H1 (cell line): ENCODE results near the gene FYB2. TPM values are rescaled to one million over a fixed set of nuclear protein-coding genes. Genes with fewer than 3 reads are reported as not detected.

ENCODE experiments used
- CTCF ChIA-PET: fragments of 300-600 bp; sonication (Branson Sonifier 250); formaldehyde crosslinking; loops from one replicate; lab custom pipeline; 2021; ENCODE audit not compliant: partially characterized antibody; lab: Charles Lee
- POLR2A ChIA-PET: fragments of 300-600 bp; sonication (Branson Sonifier 250); formaldehyde crosslinking; loops from one replicate; lab custom pipeline; 2021; ENCODE audit warnings: inconsistent platforms; ENCODE audit not compliant: partially characterized antibody; lab: Charles Lee
- DNase-seq, 2 experiments: peaks; one replicate each; pipeline versions ENCODE4 v3.0.0 to v3.0.0-alpha.2; 2010 to 2022; ENCODE audit warnings: low spot score in 2 of 2, low read depth in 1 of 2, mixed read lengths in 1 of 2
- FAIRE-seq: peaks from 2 replicates; lab custom pipeline; 2011; peaks lifted over from hg19 to GRCh38; lab: Jason Lieb, UNC
- H2AFZ ChIP-seq: 2 replicates; pipeline ENCODE4 v1.8.1; 2012; ENCODE audit warnings: low read length, inconsistent platforms
- H2AK5ac ChIP-seq: 2 replicates; pipeline ENCODE4 v1.6.1; 2013; ENCODE audit warnings: low read depth, low read length
- H2BK120ac ChIP-seq: replicated peaks from 2 replicates; pipeline ENCODE3; 2013; ENCODE audit warnings: low read depth, low read length, inconsistent platforms
- H2BK12ac ChIP-seq: 2 replicates; pipeline ENCODE4 v1.6.1; 2013; ENCODE audit warnings: low read depth, low read length
- H2BK15ac ChIP-seq: 2 replicates; pipeline ENCODE4 v1.6.1; 2013; ENCODE audit warnings: low read length
- H2BK20ac ChIP-seq: 2 replicates; pipeline ENCODE4 v1.6.1; 2013; ENCODE audit warnings: low read length
- H2BK5ac ChIP-seq: 2 replicates; pipeline ENCODE4 v1.6.1; 2013; ENCODE audit warnings: low read depth, low read length
- H3K14ac ChIP-seq: 2 replicates; pipeline ENCODE4 v1.6.1; 2013; ENCODE audit warnings: inconsistent platforms; ENCODE audit not compliant: insufficient read length
- H3K18ac ChIP-seq: 2 replicates; pipeline ENCODE4 v1.6.1; 2013; ENCODE audit warnings: low read length; ENCODE audit errors: extremely low read depth
- H3K23ac ChIP-seq: 2 replicates; pipeline ENCODE4 v1.6.1; 2013; ENCODE audit warnings: inconsistent platforms; ENCODE audit not compliant: insufficient read length
- H3K23me2 ChIP-seq: 2 replicates; pipeline ENCODE4 v1.6.1; 2013; ENCODE audit warnings: low read depth, low read length
- H3K27ac ChIP-seq: 2 replicates; pipeline ENCODE4 v1.6.1; 2011; ENCODE audit warnings: low read depth, low read length, inconsistent platforms
- H3K27me3 ChIP-seq, 4 experiments: replicated peaks in 1 of 4; 1 replicate in 1 of 4; 2 replicates in 3 of 4; pipeline versions ENCODE4 v1.6.1 to v1.8.1; 2011 to 2013; ENCODE audit warnings: low read length in 3 of 4, mild to moderate bottlenecking in 3 of 4, inconsistent platforms in 2 of 4, mixed read lengths in 2 of 4, moderate library complexity in 1 of 4; ENCODE audit not compliant: control insufficient read depth in 3 of 4, insufficient read depth in 3 of 4; ENCODE audit errors: extremely low read depth in 1 of 4
- H3K36me3 ChIP-seq, 4 experiments: 2 replicates each; pipeline versions ENCODE4 v1.6.1 to v1.8.1; 2011 to 2013; ENCODE audit warnings: mild to moderate bottlenecking in 4 of 4, low read length in 3 of 4, moderate library complexity in 2 of 4, control low read depth in 1 of 4, inconsistent platforms in 1 of 4; ENCODE audit not compliant: insufficient read depth in 4 of 4, control insufficient read depth in 2 of 4
- H3K4ac ChIP-seq: replicated peaks from 2 replicates; pipeline ENCODE3; 2013; ENCODE audit warnings: low read length, low read depth, mixed read lengths, inconsistent platforms; ENCODE audit not compliant: insufficient read length
- H3K4me1 ChIP-seq, 4 experiments: replicated peaks in 1 of 4; 1 replicate in 1 of 4; 2 replicates in 3 of 4; pipeline versions ENCODE4 v1.6.1 to v1.8.1; 2011 to 2013; ENCODE audit warnings: low read length in 3 of 4, inconsistent platforms in 2 of 4, mixed read lengths in 1 of 4; ENCODE audit not compliant: insufficient read depth in 4 of 4, control insufficient read depth in 3 of 4
- H3K4me2 ChIP-seq, 2 experiments: 2 replicates each; pipeline versions ENCODE4 v1.6.1 to v1.8.1; 2011 to 2013; ENCODE audit warnings: low read depth in 2 of 2, low read length in 2 of 2, control low read depth in 1 of 2, inconsistent platforms in 1 of 2, mild to moderate bottlenecking in 1 of 2; ENCODE audit not compliant: insufficient read depth in 1 of 2
- H3K4me3 ChIP-seq, 4 experiments: fragments of 200-600, 300-600 bp in 1 of 4; sonication (generic), shearing (Covaris generic), sonication (Bioruptor Twin) in 1 of 4; 2 replicates each; pipeline versions ENCODE4 v1.5.1 to v1.8.1; 2011 to 2016; ENCODE audit warnings: low read length in 4 of 4, low read depth in 3 of 4, control low read depth in 2 of 4, inconsistent platforms in 2 of 4, mild to moderate bottlenecking in 2 of 4, mixed read lengths in 1 of 4, moderate library complexity in 1 of 4; ENCODE audit not compliant: insufficient read depth in 2 of 4; ENCODE audit errors: extremely low read depth in 1 of 4
- H3K56ac ChIP-seq: replicated peaks from 2 replicates; pipeline ENCODE3; 2013; ENCODE audit warnings: low read depth, mild to moderate bottlenecking, mixed read lengths, low read length, inconsistent platforms; ENCODE audit not compliant: insufficient read length
- H3K79me1 ChIP-seq: 2 replicates; pipeline ENCODE4 v1.6.1; 2013; ENCODE audit warnings: low read depth, low read length, control low read depth
- H3K79me2 ChIP-seq, 2 experiments: 2 replicates each; pipeline versions ENCODE4 v1.6.1 to v1.8.1; 2012 to 2013; ENCODE audit warnings: low read length in 2 of 2, mild to moderate bottlenecking in 2 of 2, inconsistent platforms in 1 of 2; ENCODE audit not compliant: insufficient read depth in 2 of 2, control insufficient read depth in 1 of 2
- H3K9ac ChIP-seq, 4 experiments: replicated peaks in 1 of 4; 1 replicate in 1 of 4; 2 replicates in 3 of 4; pipeline versions ENCODE4 v1.6.1 to v1.8.1; 2011 to 2013; ENCODE audit warnings: low read depth in 3 of 4, low read length in 3 of 4, control low read depth in 2 of 4, mild to moderate bottlenecking in 2 of 4, moderate library complexity in 2 of 4, inconsistent platforms in 1 of 4; ENCODE audit errors: extremely low read depth in 1 of 4
- H3K9me3 ChIP-seq, 2 experiments: 2 replicates each; pipeline versions ENCODE4 v1.6.1 to v1.8.1; 2012 to 2013; ENCODE audit warnings: mild to moderate bottlenecking in 2 of 2, moderate library complexity in 2 of 2, control low read depth in 1 of 2, inconsistent platforms in 1 of 2, low read depth in 1 of 2, low read length in 1 of 2, mixed read lengths in 1 of 2; ENCODE audit not compliant: insufficient read depth in 2 of 2
- H4K20me1 ChIP-seq, 2 experiments: replicated peaks in 1 of 2; 2 replicates each; pipeline versions ENCODE3 to v1.8.1; 2011 to 2013; ENCODE audit warnings: inconsistent platforms in 2 of 2, low read length in 2 of 2, mild to moderate bottlenecking in 1 of 2; ENCODE audit not compliant: insufficient read depth in 2 of 2, control insufficient read depth in 1 of 2
- H4K5ac ChIP-seq: 2 replicates; pipeline ENCODE4 v1.6.1; 2013; ENCODE audit warnings: low read length, low read depth, mixed read lengths, inconsistent platforms; ENCODE audit not compliant: insufficient read length
- H4K8ac ChIP-seq: 2 replicates; pipeline ENCODE4 v1.8.0; 2013; ENCODE audit warnings: mild to moderate bottlenecking, moderate library complexity, low read length, inconsistent platforms; ENCODE audit not compliant: insufficient read depth; ENCODE audit errors: extremely low read depth
- H4K91ac ChIP-seq: replicated peaks from 2 replicates; pipeline ENCODE3; 2013; ENCODE audit warnings: low read length, mixed read lengths, inconsistent platforms; ENCODE audit not compliant: insufficient read length
- EZH2 ChIP-seq: fragments of 200-600 bp; sonication (generic); IDR thresholded peaks from 2 replicates; pipeline ENCODE4 v1.7.1; 2012; ENCODE audit warnings: low read depth, mild to moderate bottlenecking, moderate library complexity, low read length, inconsistent platforms; ENCODE audit not compliant: severe bottlenecking
- NANOG ChIP-seq: IDR thresholded peaks from 2 replicates; pipeline ENCODE4 v1.6.1; 2011; ENCODE audit warnings: low read length, low read depth, mild to moderate bottlenecking, inconsistent platforms; ENCODE audit not compliant: insufficient read depth, poor library complexity, severe bottlenecking
- WGBS, 2 experiments: shearing (Covaris generic) in 1 of 2; methylation state at CpG; one replicate each; pipeline versions ENCODE4 v1.1.6 to v1.1.7; 2013 to 2015; ENCODE audit warnings: low lambda C conversion rate in 2 of 2, mixed read lengths in 2 of 2, inconsistent platforms in 1 of 2, low coverage in 1 of 2, missing lambda C conversion rate in 1 of 2; ENCODE audit not compliant: insufficient replicate concordance in 2 of 2, insufficient coverage in 1 of 2, insufficient read length in 1 of 2; ENCODE audit errors: extremely low coverage in 1 of 2, missing lambda C conversion rate in 1 of 2; 5-methylcytosine and 5-hydroxymethylcytosine counted together
- polyA plus RNA-seq, 7 experiments: library from polyadenylated mRNA; depleted of rRNA in 3 of 7; stranded (reverse) in 5 of 7; unstranded in 2 of 7; fragments of >200 nt in 5 of 7; fragments of 200-250 nt in 2 of 7; gene quantifications; 1 replicate in 5 of 7; 2 replicates in 1 of 7; 4 replicates in 1 of 7; pipeline versions ENCODE4 v1.2.1 to v1.2.3, GENCODE V29; 2011 to 2013; ENCODE audit warnings: missing spikeins in 2 of 7, mixed read lengths in 2 of 7
- total RNA-seq: library from RNA; stranded (reverse); fragmentation: NEBNext Ultra II Directional; extraction: Animal tissue kit (Norgen Biotek cat#: 25700); gene quantifications from 2 replicates; pipeline ENCODE4 v1.2.1, GENCODE V29; 2021

The FYB2 gene
- total and polyA plus RNA-seq, 2 of the 8 experiments (the other 6 are each of a cell fraction or from before 2014, with no cell fraction given), result 0.11 to 0.17 TPM

- Histone ChIP-seq H4K5ac (no peak overlapping the region), H3K56ac (no peak overlapping the region), H2BK12ac (no peak overlapping the region), H2AK5ac (no peak overlapping the region), H3K9ac (no peak overlapping the region), H2AFZ (no peak overlapping the region), H3K36me3 (no peaks in the 10 kb centered on the region), H3K9me3 (no peaks in the 10 kb centered on the region), H3K23ac (no peak overlapping the region), H2BK15ac (no peak overlapping the region), H3K4ac (no peak overlapping the region), H4K8ac (no peak overlapping the region), H3K27ac (no peak overlapping the region), H2BK20ac (no peak overlapping the region), H3K4me2 (no peak overlapping the region), H3K18ac (no peak overlapping the region), H3K79me2 (no peaks in the 10 kb centered on the region), H3K27me3 (no peaks in the 10 kb centered on the region), H3K23me2 (no peaks in the 10 kb centered on the region; the same call in 1 of the 2 replicates), H2BK5ac (no peak overlapping the region), H4K20me1 (no peaks in the 10 kb centered on the region), H4K91ac (no peak overlapping the region), H3K79me1 (no peaks in the 10 kb centered on the region), H3K4me1 (no peaks in the 10 kb centered on the region), H2BK120ac (no peak overlapping the region), H3K14ac (no peak overlapping the region), H3K4me3 (no peak overlapping the region)
- FAIRE-seq (no peak), DNase-seq (no peak)
- 45% methylated on average over 1 of the region's 1 CpG; no CpG with 5 or more reads in 1 of the 2 experiments for WGBS, 2 experiments
- TF ChIP-seq EZH2 (no peak), NANOG (no peak)
- ChIA-PET POLR2A (no interaction called here), CTCF (interaction anchor here (0.8 to 5.2 kb wide), 6 partner anchors 47 to 210 kb away, joined by 3 to 39 read pairs (median 5); no protein-coding TSS in a partner anchor)
Observed at GRCh38 chr1:56754708-56755479, 64.3 kb downstream of the FYB2 start.
